Type B pancreatic cell (in vitro differentiated cells): Measurements from ENCODE around the gene PLAC1. TPM values are rescaled to one million over a fixed set of nuclear protein-coding genes. Genes with fewer than 3 reads are reported as not detected.

ENCODE experiments used
- DNase-seq: peaks from one replicate; pipeline ENCODE4 v3.0.0; 2021; ENCODE audit warnings: mixed read lengths; ENCODE audit not compliant: unreplicated experiment; ENCODE audit errors: extremely low spot score
- H3K27ac Mint-ChIP-seq: 2 replicates; pipeline ENCODE4 v1.8.0; 2021; ENCODE audit warnings: mild to moderate bottlenecking, mixed read lengths
- H3K27me3 Mint-ChIP-seq: 2 replicates; pipeline ENCODE4 v1.8.0; 2021; ENCODE audit warnings: mixed read lengths
- H3K36me3 Mint-ChIP-seq: 2 replicates; pipeline ENCODE4 v1.8.0; 2021; ENCODE audit warnings: mixed read lengths
- H3K4me1 Mint-ChIP-seq: one replicate; pipeline ENCODE4 v1.8.0; 2021; ENCODE audit warnings: mixed read lengths; ENCODE audit not compliant: unreplicated experiment
- H3K4me3 Mint-ChIP-seq: 2 replicates; pipeline ENCODE4 v1.8.0; 2021; ENCODE audit warnings: mild to moderate bottlenecking, mixed read lengths
- H3K9me3 Mint-ChIP-seq: 2 replicates; pipeline ENCODE4 v1.8.0; 2021; ENCODE audit warnings: mixed read lengths
- CTCF ChIP-seq: fragments of 200-600 bp; sonication (generic); conservative IDR thresholded peaks from 2 replicates; pipeline ENCODE4 v1.5.0; 2021; ENCODE audit warnings: antibody characterized with exemption, mild to moderate bottlenecking
- total RNA-seq: library from RNA; stranded (reverse); gene quantifications from 2 replicates; pipeline ENCODE4 v1.2.1, GENCODE V29; 2021; ENCODE audit warnings: low replicate concordance

The PLAC1 gene
- total RNA-seq, 1 donor from 2014 or later = 0.43 TPM

- DNase-seq = no peak
- TF ChIP-seq CTCF = no peak
- no peak overlapping the region for H3K4me3 Mint-ChIP-seq
- H3K4me1 Mint-ChIP-seq = peaks cover 14% of the 10 kb centered on the region
- H3K27ac Mint-ChIP-seq = no peak overlapping the region
- H3K9me3 Mint-ChIP-seq = peaks cover 4% of the 10 kb centered on the region
- H3K27me3 Mint-ChIP-seq = no peaks in the 10 kb centered on the region
- no peaks in the 10 kb centered on the region for H3K36me3 Mint-ChIP-seq
Observed at GRCh38 chrX:134631426-134632346, 26.6 kb downstream of the PLAC1 start.

- Mint-ChIP-seq H3K36me3 (no peaks in the 10 kb centered on the region), H3K4me1 (peaks cover 13% of the 10 kb centered on the region), H3K27me3 (no peaks in the 10 kb centered on the region), H3K27ac (no peak overlapping the region), H3K9me3 (peaks cover 4% of the 10 kb centered on the region), H3K4me3 (no peak overlapping the region)
- TF ChIP-seq CTCF = no peak
- no peak for DNase-seq
Observed at GRCh38 chrX:134628663-134629062, 29.6 kb downstream of the PLAC1 start.

- Mint-ChIP-seq H3K4me3 (no peak overlapping the region), H3K27ac (no peak overlapping the region), H3K27me3 (no peaks in the 10 kb centered on the region), H3K9me3 (no peaks in the 10 kb centered on the region), H3K36me3 (no peaks in the 10 kb centered on the region), H3K4me1 (peaks cover 9% of the 10 kb centered on the region)
- TF ChIP-seq CTCF = no peak
- no peak for DNase-seq
Observed at GRCh38 chrX:134626434-134626833, 31.8 kb downstream of the PLAC1 start.

- H3K4me1 Mint-ChIP-seq = peaks cover 8% of the 10 kb centered on the region
- no peak overlapping the region for H3K27ac Mint-ChIP-seq
- no peaks in the 10 kb centered on the region for H3K36me3 Mint-ChIP-seq
- H3K27me3 Mint-ChIP-seq = no peaks in the 10 kb centered on the region
- no peaks in the 10 kb centered on the region for H3K9me3 Mint-ChIP-seq
- no peak for TF ChIP-seq CTCF
- H3K4me3 Mint-ChIP-seq = no peak overlapping the region
- no peak for DNase-seq
Observed at GRCh38 chrX:134625315-134625718, 33.0 kb downstream of the PLAC1 start.

- Mint-ChIP-seq H3K9me3 (no peaks in the 10 kb centered on the region), H3K4me3 (no peak overlapping the region)
Observed at GRCh38 chrX:134624046-134624430, 34.2 kb downstream of the PLAC1 start.

More at GRCh38 chrX:134624046-134624430, 34.2 kb downstream of the PLAC1 start:
- H3K27me3 Mint-ChIP-seq = no peaks in the 10 kb centered on the region
- H3K27ac Mint-ChIP-seq = no peak overlapping the region
- H3K4me1 Mint-ChIP-seq = peaks cover 8% of the 10 kb centered on the region
- TF ChIP-seq CTCF = no peak
- no peak for DNase-seq
- no peaks in the 10 kb centered on the region for H3K36me3 Mint-ChIP-seq
